Effector memory CD4-positive, alpha-beta T cell (primary cell): ENCODE measurements around the gene DISC1.

ENCODE experiments used
- DNase-seq, 3 donors: peaks; one replicate each; pipeline ENCODE4 v3.0.0-alpha.2; 2020
- H3K27ac ChIP-seq: 2 replicates; pipeline ENCODE4 v1.7.0; 2013; ENCODE audit warnings: mild to moderate bottlenecking, low read length, moderate library complexity; ENCODE audit not compliant: insufficient read depth, poor library complexity, severe bottlenecking
- H3K27me3 ChIP-seq: replicated peaks from 2 replicates; pipeline ENCODE4 v1.7.0; 2013; ENCODE audit warnings: mild to moderate bottlenecking, low read length; ENCODE audit not compliant: insufficient read depth, control insufficient read depth, poor library complexity, severe bottlenecking
- H3K36me3 ChIP-seq: 2 replicates; pipeline ENCODE4 v1.7.0; 2013; ENCODE audit warnings: mild to moderate bottlenecking, low read length, moderate library complexity; ENCODE audit not compliant: control insufficient read depth, insufficient read depth
- H3K4me1 ChIP-seq: 2 replicates; pipeline ENCODE4 v1.7.0; 2013; ENCODE audit warnings: low read length, mild to moderate bottlenecking; ENCODE audit not compliant: control insufficient read depth, insufficient read depth, poor library complexity, severe bottlenecking
- H3K4me3 ChIP-seq: 2 replicates; pipeline ENCODE4 v1.7.0; 2013; ENCODE audit warnings: low read length, low read depth, mild to moderate bottlenecking; ENCODE audit not compliant: insufficient read depth, poor library complexity, severe bottlenecking
- H3K9me3 ChIP-seq: 2 replicates; pipeline ENCODE4 v1.7.0; 2013; ENCODE audit warnings: mild to moderate bottlenecking, low read length, moderate library complexity; ENCODE audit not compliant: control insufficient read depth

DISC1 gene

GRCh38 chr1:231925864-231926263, 299.3 kb downstream of the DISC1 start:
- DNase-seq: no peak
- no peak overlapping the region for H3K27ac ChIP-seq
- H3K27me3 ChIP-seq: no peaks in the 10 kb centered on the region
- H3K9me3 ChIP-seq: no peaks in the 10 kb centered on the region
- no peak overlapping the region for H3K4me3 ChIP-seq
- no peaks in the 10 kb centered on the region for H3K36me3 ChIP-seq
- H3K4me1 ChIP-seq: peaks cover 11% of the 10 kb centered on the region

- no peak for DNase-seq
- Histone ChIP-seq H3K4me1 (peaks cover 14% of the 10 kb centered on the region), H3K9me3 (no peaks in the 10 kb centered on the region), H3K27ac (no peak overlapping the region), H3K27me3 (no peaks in the 10 kb centered on the region), H3K36me3 (no peaks in the 10 kb centered on the region), H3K4me3 (no peak overlapping the region)
Observed at GRCh38 chr1:231926340-231926739, 299.8 kb downstream of the DISC1 start.

DNA sequence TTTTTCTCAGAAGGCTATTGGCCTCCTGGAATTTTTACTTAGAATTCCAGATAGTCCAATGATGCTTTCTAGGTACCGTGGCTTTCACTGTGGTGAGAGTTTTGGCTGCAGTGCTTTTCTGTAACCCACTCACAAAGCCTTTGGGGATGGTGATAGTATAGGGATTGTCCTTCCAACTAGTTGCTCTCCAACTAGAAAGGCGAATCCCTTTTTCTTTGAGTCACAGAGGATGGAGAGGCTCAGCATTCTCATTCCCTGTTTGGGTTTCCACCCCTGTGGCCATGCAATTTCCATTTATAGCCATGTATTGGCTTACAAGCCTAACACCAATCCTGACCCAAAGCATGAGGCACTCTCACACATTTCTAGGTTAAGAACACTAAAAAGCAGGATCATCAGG, 300.3 kb downstream of the DISC1 start:
- no peaks in the 10 kb centered on the region for H3K36me3 ChIP-seq
- no peaks in the 10 kb centered on the region for H3K27me3 ChIP-seq
- DNase-seq: no peak
- H3K9me3 ChIP-seq: peaks cover 2% of the 10 kb centered on the region
- no peak overlapping the region for H3K4me3 ChIP-seq
- no peak overlapping the region for H3K27ac ChIP-seq
- peaks cover 14% of the 10 kb centered on the region for H3K4me1 ChIP-seq

DNA sequence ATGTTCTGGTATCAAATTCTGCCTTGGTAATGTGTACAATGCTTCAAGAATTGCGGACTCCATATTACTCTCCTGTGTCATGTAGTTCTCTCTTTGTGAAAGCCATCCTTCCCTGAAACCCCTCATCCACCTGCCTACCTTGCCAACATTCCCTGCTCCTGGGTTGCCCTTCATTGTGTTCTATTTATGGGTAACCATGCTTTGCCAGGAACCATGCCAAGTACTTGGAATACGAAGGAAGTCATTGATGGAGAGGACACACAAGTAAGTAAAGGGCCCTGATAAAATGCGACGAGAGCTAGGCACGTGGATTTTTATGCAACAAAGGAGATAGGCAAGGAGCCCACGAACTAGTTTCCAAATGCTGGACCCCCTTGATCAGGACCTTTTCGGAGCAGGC, 300.8 kb downstream of the DISC1 start:
- Histone ChIP-seq H3K27me3 (no peaks in the 10 kb centered on the region), H3K36me3 (no peaks in the 10 kb centered on the region), H3K4me3 (no peak overlapping the region), H3K9me3 (peaks cover 3% of the 10 kb centered on the region), H3K4me1 (peaks cover 14% of the 10 kb centered on the region), H3K27ac (no peak overlapping the region)
- no peak for DNase-seq

DNA sequence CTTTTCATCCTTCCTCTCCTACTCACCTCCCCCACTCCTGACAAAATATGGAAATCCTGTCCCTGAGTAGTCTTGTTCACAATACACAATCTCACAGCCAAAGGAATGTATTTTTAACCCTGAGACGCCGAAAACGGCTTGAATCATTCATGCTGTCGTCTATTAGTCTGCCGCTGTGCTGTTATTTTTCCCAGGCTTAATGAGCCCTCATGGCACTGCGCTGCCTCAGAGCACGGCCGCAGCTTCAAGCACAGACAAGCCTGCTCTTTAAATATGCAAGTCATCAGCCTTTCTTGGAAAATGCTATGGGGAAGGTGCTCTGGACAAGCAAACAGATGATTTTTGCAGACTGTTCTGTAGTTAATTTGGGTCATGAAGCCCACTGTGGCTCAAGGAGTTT, 302.7 kb downstream of the DISC1 start:
- peaks cover 14% of the 10 kb centered on the region for H3K4me1 ChIP-seq
- H3K27me3 ChIP-seq: no peaks in the 10 kb centered on the region
- DNase-seq: no peak
- H3K27ac ChIP-seq: no peak overlapping the region
- H3K36me3 ChIP-seq: no peaks in the 10 kb centered on the region
- no peak overlapping the region for H3K4me3 ChIP-seq
- H3K9me3 ChIP-seq: peaks cover 3% of the 10 kb centered on the region

DNA sequence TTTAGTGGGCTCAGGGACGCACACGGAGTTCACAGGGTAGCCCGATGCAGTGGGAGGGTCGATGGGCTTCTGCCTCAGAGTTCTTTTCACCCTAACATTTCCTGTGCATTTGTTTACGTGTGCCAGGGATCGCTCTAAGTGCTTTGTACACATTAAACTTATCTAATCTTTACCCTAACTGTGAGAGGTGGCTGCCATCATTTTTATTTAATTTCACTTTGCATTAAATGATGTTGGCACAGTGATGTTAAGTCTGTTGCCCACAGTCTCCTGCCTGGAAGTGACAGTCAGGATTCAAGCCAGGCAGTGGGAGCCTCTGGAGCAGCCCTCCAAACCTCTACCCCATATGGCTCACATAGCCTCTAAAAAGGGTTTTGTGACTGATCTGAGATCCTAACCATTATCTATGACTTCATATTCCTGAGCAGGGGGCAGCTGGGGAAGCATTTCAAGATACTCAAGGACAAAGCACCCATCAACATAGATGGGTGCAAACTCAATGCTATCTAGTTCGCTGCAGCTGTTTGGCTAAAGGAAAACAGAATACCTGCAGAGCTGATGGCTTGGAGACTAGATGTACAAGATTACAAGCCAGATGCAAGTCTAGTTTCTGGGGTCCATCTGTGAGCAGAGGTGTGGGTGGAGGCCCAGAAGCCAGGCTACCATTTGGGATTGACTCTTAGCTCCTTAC, 303.8 kb downstream of the DISC1 start:
- no peak for DNase-seq
- no peak overlapping the region for H3K27ac ChIP-seq
- peaks cover 14% of the 10 kb centered on the region for H3K4me1 ChIP-seq
- no peaks in the 10 kb centered on the region for H3K36me3 ChIP-seq
- H3K4me3 ChIP-seq: no peak overlapping the region
- H3K9me3 ChIP-seq: peaks cover 3% of the 10 kb centered on the region
- no peaks in the 10 kb centered on the region for H3K27me3 ChIP-seq

DNA sequence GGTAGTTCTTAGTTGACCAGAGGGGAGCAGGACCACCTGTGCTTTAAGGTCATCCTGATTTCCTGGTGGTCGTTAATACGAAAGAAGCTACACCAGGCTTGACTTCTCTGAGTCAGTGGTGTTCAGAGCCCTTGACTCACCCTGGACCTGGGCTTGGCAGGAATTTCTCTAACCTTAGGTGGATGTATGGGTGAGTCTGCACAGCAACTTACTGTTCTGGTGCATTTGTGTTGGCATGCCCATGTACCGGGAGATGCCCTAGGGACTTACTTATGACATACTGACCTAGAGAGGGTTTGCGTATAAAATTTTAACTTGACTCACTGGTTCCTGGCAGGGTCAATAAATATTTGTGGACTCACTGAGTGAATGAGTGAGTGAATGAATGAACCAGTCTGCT, 304.6 kb downstream of the DISC1 start:
- DNase-seq: no peak
- Histone ChIP-seq H3K4me3 (no peak overlapping the region), H3K4me1 (peaks cover 14% of the 10 kb centered on the region), H3K9me3 (peaks cover 3% of the 10 kb centered on the region), H3K27ac (no peak overlapping the region), H3K36me3 (no peaks in the 10 kb centered on the region), H3K27me3 (no peaks in the 10 kb centered on the region)

DNA sequence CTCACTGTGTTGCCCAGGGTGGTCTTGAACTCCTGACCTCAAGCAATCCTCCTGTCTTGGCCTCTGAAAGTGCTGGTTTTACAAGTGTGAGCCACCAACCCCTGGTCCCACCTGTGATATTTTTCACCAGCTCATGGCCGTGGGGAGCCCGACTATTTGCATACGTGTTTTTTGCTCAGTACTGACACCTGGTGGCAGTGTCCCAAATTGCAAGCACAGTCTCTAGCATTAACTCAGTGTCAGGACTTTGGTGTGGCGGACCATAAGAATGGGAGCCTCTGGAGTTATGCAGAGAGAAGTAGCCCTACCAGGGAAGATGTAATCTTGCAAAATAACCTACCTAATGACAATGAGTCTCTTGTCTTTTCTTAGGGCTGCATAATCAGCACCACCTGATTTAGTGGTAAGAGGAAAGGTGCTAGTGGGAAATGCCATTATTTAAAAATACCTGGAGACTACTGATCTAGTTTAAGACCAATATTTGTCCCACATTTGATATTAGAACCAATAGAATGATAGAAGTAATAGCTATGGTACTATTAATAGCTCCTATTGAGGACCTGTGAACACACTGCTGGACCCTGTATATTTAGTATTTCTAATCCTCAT, 305.4 kb downstream of the DISC1 start:
- Histone ChIP-seq H3K36me3 (no peaks in the 10 kb centered on the region), H3K27me3 (no peaks in the 10 kb centered on the region), H3K9me3 (peaks cover 3% of the 10 kb centered on the region), H3K27ac (no peak overlapping the region), H3K4me1 (peaks cover 14% of the 10 kb centered on the region), H3K4me3 (no peak overlapping the region)
- no peak for DNase-seq

DNA sequence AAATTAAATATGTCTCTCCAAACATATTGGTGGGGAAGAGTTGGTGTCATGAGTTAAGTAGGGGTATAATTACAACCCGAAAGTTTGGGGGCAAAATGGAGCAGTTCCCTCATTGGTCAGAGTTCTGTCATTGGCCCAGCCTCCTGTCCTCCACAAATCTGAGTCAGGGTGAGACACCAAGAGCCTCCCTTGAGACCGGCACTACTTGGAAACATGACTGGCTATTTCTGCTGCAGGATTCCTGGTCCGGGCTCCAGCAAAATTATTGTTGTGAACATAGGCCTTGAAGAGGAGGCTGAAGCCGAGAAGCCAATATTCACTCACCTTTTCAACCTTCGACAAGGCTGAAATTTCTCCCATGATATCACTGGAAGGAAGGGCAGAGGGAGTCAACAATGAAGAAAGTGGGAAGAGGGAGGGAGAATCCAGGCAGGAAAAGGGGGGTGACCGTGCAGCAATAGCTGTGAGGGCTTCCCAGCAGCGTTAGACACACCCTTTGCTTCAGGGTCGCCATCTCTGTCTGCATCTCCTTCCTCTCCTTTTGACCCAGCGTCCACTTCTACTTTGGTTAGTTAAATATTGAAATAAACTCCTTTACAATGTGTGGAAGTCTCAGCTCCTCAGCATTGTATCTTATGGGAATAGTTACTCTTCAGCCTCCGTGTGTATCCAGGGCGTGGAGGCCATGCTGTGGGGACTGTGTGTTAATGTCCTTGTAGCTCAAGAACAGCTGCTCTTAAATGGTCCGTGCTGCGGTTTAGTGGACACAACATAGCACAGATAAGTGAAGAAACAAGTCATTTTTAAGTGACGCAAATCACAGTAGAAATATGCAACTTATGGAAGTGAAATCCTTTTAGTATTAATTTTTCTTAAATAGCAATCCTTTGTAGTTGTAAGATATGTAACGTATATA, 307.4 kb downstream of the DISC1 start:
- DNase-seq: no peak
- peaks cover 3% of the 10 kb centered on the region for H3K9me3 ChIP-seq
- no peak overlapping the region for H3K27ac ChIP-seq
- peaks cover 14% of the 10 kb centered on the region for H3K4me1 ChIP-seq
- no peaks in the 10 kb centered on the region for H3K27me3 ChIP-seq
- no peak overlapping the region for H3K4me3 ChIP-seq
- H3K36me3 ChIP-seq: no peaks in the 10 kb centered on the region

- H3K36me3 ChIP-seq: no peaks in the 10 kb centered on the region
- H3K27ac ChIP-seq: no peak overlapping the region
- no peaks in the 10 kb centered on the region for H3K27me3 ChIP-seq
- peaks cover 13% of the 10 kb centered on the region for H3K4me1 ChIP-seq
- peaks cover 3% of the 10 kb centered on the region for H3K9me3 ChIP-seq
- DNase-seq: no peak
- H3K4me3 ChIP-seq: no peak overlapping the region
Observed at GRCh38 chr1:231934797-231935196, 308.2 kb downstream of the DISC1 start.
